Upper lobe of left lung (tissue), 6 donors: ENCODE measurements around the gene FXYD4. TPM values are rescaled to one million over a fixed set of nuclear protein-coding genes. Genes with fewer than 3 reads are reported as not detected.

Experiments
- ATAC-seq, 2 donors: fragments of 200-7000 bp; cut with Tn5 transposase; one replicate each; pipeline ENCODE4 v1.9.1; 2022; ENCODE audit warnings: mild to moderate bottlenecking in 2 of 2, moderate library complexity in 2 of 2; ENCODE audit not compliant: low FRiP score in 2 of 2
- DNase-seq, 2 donors: peaks; one replicate each; pipeline ENCODE4 v3.0.0-alpha.2; 2019 to 2020
- H3K27ac ChIP-seq, 4 donors: fragments of 200-600 bp; sonication (generic); one replicate each; pipeline ENCODE4 v1.5.1; 2016 to 2019
- H3K27me3 ChIP-seq, 4 donors: fragments of 200-600 bp; sonication (generic); one replicate each; pipeline ENCODE4 v1.5.1; 2017 to 2019
- H3K36me3 ChIP-seq, 4 donors: fragments of 200-600 bp; sonication (generic); one replicate each; pipeline ENCODE4 v1.5.1; 2016 to 2019
- H3K4me1 ChIP-seq, 4 donors: fragments of 200-600 bp; sonication (generic); one replicate each; pipeline ENCODE4 v1.5.1; 2018 to 2019
- H3K4me3 ChIP-seq, 4 donors: fragments of 200-600 bp; sonication (generic); one replicate each; pipeline ENCODE4 v1.5.1; 2017 to 2019; ENCODE audit warnings: mild to moderate bottlenecking in 2 of 4, moderate library complexity in 1 of 4
- H3K9me3 ChIP-seq, 4 donors: fragments of 200-600 bp; sonication (generic); one replicate each; pipeline ENCODE4 v1.5.1; 2018 to 2019
- EP300 ChIP-seq, 4 donors: sonication (generic); formaldehyde crosslinking; IDR thresholded peaks; one replicate each; pipeline ENCODE4 v1.5.1; 2017; ENCODE audit warnings: antibody characterized with exemption in 4 of 4, control low read depth in 2 of 4
- POLR2A ChIP-seq, 4 donors: fragments of 450-650 bp; IDR thresholded peaks; one replicate each; pipeline ENCODE4 v1.5.1; 2016 to 2017; ENCODE audit warnings: antibody characterized with exemption in 4 of 4, mild to moderate bottlenecking in 2 of 4
- POLR2AphosphoS5 ChIP-seq, 2 donors: sonication (generic); formaldehyde crosslinking; IDR thresholded peaks; one replicate each; pipeline ENCODE4 v1.5.1; 2017; ENCODE audit warnings: antibody characterized with exemption in 2 of 2
- WGBS, 2 donors: methylation state at CpG; one replicate each; pipeline ENCODE4 v1.1.5; 2017 to 2018; 5-methylcytosine and 5-hydroxymethylcytosine counted together
- total RNA-seq, 6 donors: library from RNA; depleted of rRNA in 4 of 6; stranded (reverse); fragments of >200 nt in 4 of 6; gene quantifications; one replicate each; pipeline versions ENCODE4 v1.1.0 to v1.2.1, GENCODE V29; 2016 to 2021
- TF ChIP-seq, protein P1 (sequence below), 6 experiments: fragments of 450-650 bp in 4 of 6; fragments of 200-600 bp in 2 of 6; sonication (generic) in 2 of 6; IDR thresholded peaks; one replicate each; pipeline ENCODE4 v1.5.1; 2016 to 2019; ENCODE audit warnings: antibody characterized with exemption in 6 of 6
- donor health status: DM: no; HTN: no; CAD: no; lungs with moderate emphysema.
- donor health status: DM: no; HTN: yes; CAD: no; lungs with severe emphysema.

Gene FXYD4
- total RNA-seq, 6 donors from 2014 or later, result 2.5 to 4.0 (median 2.7) TPM; not detected in 3

- TF ChIP-seq, protein P1, sequence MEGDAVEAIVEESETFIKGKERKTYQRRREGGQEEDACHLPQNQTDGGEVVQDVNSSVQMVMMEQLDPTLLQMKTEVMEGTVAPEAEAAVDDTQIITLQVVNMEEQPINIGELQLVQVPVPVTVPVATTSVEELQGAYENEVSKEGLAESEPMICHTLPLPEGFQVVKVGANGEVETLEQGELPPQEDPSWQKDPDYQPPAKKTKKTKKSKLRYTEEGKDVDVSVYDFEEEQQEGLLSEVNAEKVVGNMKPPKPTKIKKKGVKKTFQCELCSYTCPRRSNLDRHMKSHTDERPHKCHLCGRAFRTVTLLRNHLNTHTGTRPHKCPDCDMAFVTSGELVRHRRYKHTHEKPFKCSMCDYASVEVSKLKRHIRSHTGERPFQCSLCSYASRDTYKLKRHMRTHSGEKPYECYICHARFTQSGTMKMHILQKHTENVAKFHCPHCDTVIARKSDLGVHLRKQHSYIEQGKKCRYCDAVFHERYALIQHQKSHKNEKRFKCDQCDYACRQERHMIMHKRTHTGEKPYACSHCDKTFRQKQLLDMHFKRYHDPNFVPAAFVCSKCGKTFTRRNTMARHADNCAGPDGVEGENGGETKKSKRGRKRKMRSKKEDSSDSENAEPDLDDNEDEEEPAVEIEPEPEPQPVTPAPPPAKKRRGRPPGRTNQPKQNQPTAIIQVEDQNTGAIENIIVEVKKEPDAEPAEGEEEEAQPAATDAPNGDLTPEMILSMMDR (IDR thresholded peaks at IDR 0.05), result no peak
- TF ChIP-seq POLR2AphosphoS5 (IDR thresholded peaks at IDR 0.05) (no peak), POLR2A (IDR thresholded peaks at IDR 0.05) (no peak), EP300 (IDR thresholded peaks at IDR 0.05) (no peak)
- 61 to 74% methylated on average over 5 to 8 of the region's 8 CpGs for WGBS, 2 donors
- Histone ChIP-seq H3K36me3 (no peaks in the 10 kb centered on the region), H3K27me3 (no peaks in the 10 kb centered on the region), H3K4me1 (peaks cover 0 to 10% (median 6%) of the 10 kb centered on the region in 4 donors), H3K4me3 (no peak overlapping the region), H3K27ac (no peak overlapping the region), H3K9me3 (no peaks in the 10 kb centered on the region)
- DNase-seq (no peak), ATAC-seq (no peak)
These were observed 27.4 kb upstream of the FXYD4 start for GRCh38 chr10:43344051-43344450.

GRCh38 chr10:43347997-43348396 lies 23.4 kb upstream of the FXYD4 start:
- H3K27me3 ChIP-seq, result peaks cover 0 to 5% (median 0%) of the 10 kb centered on the region in 4 donors
- no peak overlapping the region for H3K27ac ChIP-seq
- peaks cover 0 to 12% (median 4%) of the 10 kb centered on the region in 4 donors for H3K4me1 ChIP-seq
- DNase-seq (no peak), ATAC-seq (no peak)
- no peaks in the 10 kb centered on the region for H3K36me3 ChIP-seq
- WGBS, 2 donors, result 90 to 91% methylated on average over 4 of the region's 4 CpGs
- TF ChIP-seq POLR2AphosphoS5 (IDR thresholded peaks at IDR 0.05) (no peak), EP300 (IDR thresholded peaks at IDR 0.05) (no peak), POLR2A (IDR thresholded peaks at IDR 0.05) (no peak)
- TF ChIP-seq, protein P1 (IDR thresholded peaks at IDR 0.05), result no peak
- no peak overlapping the region for H3K4me3 ChIP-seq
- no peaks in the 10 kb centered on the region for H3K9me3 ChIP-seq

DNA sequence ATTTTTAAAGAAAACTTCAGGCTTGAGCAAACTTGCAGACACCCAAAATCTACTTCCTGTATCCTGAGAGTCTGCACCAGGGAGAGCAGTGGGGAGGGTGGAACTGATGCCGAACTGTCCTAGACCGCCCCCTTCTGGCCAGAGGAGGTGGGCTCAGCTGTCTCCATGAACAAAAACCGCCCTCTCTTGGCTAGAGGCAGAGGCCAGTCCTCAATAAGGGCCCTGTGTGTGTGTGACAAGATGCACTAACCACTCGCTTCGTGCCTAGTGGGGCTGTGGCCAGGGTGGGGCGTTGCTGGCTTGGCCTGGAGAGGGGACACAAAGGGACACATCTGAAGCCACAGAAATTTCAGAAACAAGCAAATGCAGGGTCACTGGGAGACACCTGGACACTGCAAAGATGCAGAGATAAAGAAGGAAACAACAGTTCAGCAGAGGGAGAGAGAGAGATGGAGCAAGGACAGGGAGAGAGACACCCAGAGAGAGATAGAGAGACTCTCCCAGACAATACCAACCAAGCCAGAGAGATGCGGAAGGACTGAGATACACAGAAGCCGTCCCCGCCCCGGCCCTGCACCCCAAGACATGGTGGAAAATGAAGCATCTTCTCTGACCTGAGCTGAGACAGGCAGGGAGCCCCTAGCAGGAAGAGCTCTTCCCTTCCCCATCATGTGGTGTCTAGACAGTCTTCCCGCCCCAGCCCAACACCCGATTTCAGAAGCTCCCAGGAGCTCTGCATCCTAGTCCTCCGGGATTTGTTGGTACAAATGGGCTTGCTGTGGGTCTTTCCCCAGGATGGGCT lies 22.7 kb upstream of the FXYD4 start:
- WGBS, 2 donors, result 52% methylated on average over 13 of the region's 13 CpGs
- TF ChIP-seq, protein P1 (IDR thresholded peaks at IDR 0.05), result peak; percentile 84 to 94 (median 89)
- TF ChIP-seq EP300 (IDR thresholded peaks at IDR 0.05), result no peak
- TF ChIP-seq POLR2A (IDR thresholded peaks at IDR 0.05), result no peak
- TF ChIP-seq POLR2AphosphoS5 (IDR thresholded peaks at IDR 0.05), result no peak
- DNase-seq (peak in 1 of 2 donors; percentile 93), ATAC-seq (peak; percentile 96 to 98)
- no peaks in the 10 kb centered on the region for H3K9me3 ChIP-seq
- peaks cover 0 to 5% (median 0%) of the 10 kb centered on the region in 4 donors for H3K27me3 ChIP-seq
- H3K27ac ChIP-seq, result no peak overlapping the region
- H3K4me3 ChIP-seq, result no peak overlapping the region
- H3K4me1 ChIP-seq, result peaks cover 0 to 12% (median 4%) of the 10 kb centered on the region in 4 donors
- no peaks in the 10 kb centered on the region for H3K36me3 ChIP-seq

DNA sequence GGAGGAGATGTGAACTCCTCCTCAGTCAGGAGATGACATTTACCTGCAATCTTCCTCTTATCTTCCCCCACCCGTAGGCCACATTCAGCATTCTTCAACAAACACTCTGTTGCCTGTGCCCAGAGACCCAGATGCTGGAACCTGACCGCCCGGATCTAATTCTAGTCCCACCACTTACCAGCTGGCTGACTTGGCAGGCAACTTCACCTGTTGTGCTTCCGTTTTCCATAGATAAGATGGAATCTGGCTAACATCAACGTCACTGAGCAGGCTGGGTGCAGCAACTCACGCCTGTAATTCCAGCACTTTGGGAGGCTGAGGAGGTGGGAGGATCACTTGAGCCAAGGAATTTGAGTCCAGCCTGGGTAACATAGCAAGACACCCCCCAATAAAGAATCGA lies 21.3 kb upstream of the FXYD4 start:
- Histone ChIP-seq H3K4me3 (no peak overlapping the region), H3K36me3 (no peaks in the 10 kb centered on the region), H3K4me1 (peaks cover 0 to 12% (median 4%) of the 10 kb centered on the region in 4 donors), H3K9me3 (no peaks in the 10 kb centered on the region), H3K27ac (no peak overlapping the region), H3K27me3 (peaks cover 0 to 5% (median 0%) of the 10 kb centered on the region in 4 donors)
- ATAC-seq (no peak), DNase-seq (no peak)
- TF ChIP-seq POLR2AphosphoS5 (IDR thresholded peaks at IDR 0.05) (no peak), POLR2A (IDR thresholded peaks at IDR 0.05) (no peak), EP300 (IDR thresholded peaks at IDR 0.05) (no peak)
- TF ChIP-seq, protein P1 (IDR thresholded peaks at IDR 0.05), result no peak
- WGBS, 2 donors, result 50 to 58% methylated on average over 7 of the region's 7 CpGs
